HG03025 (cell line): ENCODE measurements around the gene FXYD3.

Source experiments
- ATAC-seq: cut with Tn5 transposase; IDR thresholded peaks from one replicate; pipeline ENCODE4 v1.9.1; 2021; ENCODE audit warnings: mild to moderate bottlenecking, moderate library complexity; ENCODE audit not compliant: unreplicated experiment, low FRiP score

The FXYD3 gene

DNA sequence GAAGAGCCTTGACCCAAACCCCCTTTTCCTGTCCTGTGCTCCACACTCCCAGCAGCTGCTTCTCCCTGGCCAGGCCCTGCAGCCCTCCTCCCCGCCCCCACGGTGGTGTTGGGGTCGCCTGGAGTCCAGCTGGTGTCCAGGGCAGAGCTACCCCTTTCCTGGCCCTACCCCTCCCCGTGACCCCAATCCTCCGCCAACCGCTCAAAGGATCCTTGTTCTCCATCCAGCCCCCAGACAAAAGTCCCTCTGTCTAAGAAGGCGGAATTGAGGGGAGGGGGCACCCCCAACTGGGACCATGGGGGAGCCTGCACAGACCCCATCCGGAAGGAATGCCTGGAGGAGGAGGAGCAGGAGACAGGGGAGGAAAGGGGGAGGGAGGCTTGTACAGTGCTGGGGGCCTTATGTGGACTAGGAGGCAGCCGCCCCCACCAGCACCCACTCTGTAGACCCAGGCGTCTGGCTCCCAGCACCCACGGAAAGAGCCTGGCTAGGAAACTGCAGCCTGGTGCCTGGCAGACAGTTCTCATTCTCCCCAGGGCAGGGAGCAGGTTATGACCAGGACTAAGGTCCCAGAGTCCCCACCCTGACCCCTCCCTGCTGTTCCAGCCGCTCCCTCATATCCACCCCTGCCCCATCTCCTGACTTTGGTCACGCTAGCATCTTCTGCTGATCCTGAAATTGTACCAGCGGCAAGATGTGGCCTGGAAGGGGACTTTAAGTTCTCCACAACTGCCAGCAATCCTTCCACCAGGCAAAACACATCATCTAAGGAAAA is at the start of gene FXYD3:
Gene FXYD3, plus strand, starts transcription at position 647 of the 775 bp plus-strand sequence. CDS start 3,554 bp downstream, outside the sequence.
- ATAC-seq = no peak

- ATAC-seq = no peak
These were observed 49.5 kb upstream of the FXYD3 start for GRCh38 chr19:35066121-35066520.

GRCh38 chr19:35066691-35067563 is 48.7 kb upstream of the FXYD3 start:
- ATAC-seq = no peak

DNA sequence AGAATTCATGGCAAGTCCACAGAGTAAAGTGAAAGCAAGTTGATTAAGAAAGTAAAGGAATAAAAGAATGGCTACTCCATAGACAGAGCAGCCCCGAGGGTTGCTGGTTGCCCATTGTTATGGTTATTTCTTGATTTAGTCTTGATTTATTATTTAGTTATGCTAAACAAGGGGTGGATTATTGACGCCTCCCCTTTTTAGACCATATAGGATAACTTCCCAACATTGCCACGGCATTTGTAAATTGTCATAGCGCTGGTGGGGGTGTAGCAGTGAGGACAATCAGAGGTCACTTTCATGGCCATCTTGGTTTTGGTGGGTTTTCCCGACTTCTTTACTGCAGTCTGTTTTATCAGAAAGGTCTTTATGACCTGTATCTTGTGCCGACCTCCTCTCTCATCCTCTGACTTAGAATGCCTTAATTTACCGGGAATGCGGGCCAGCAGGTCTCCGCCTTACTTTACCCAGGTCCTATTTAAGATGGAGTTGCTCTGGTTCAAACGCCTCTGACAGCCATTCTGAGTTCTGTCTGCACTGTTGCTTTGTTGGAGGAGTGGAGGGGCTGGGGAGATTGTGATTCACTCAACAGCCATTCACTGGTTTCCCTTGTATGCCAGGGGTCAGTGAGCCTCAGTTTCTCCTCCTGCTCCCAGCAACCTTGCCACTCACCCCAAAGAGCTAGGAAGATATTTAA is 46.5 kb upstream of the FXYD3 start:
- ATAC-seq = no peak

- ATAC-seq = no peak
These were observed 45.9 kb upstream of the FXYD3 start for GRCh38 chr19:35069696-35070095.

DNA sequence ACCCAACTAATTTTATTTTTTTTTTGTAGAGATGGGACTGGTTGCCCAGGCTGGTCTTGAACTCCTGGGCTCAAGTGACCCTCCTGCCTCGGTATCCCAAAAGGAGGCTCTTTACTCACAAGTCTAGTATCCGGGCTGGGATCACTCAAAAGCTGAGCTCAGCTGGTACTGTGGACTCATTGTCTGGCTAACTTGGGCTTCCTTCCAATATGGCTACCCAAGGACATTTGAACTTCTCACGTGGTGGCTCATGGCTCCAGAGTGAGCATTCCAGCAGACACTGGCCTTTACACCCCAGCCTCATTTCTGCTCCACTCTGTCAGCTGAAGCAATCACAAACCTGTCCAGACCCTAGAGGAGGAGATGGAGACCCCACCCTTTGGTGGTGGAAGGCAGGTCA is 45.2 kb upstream of the FXYD3 start:
- ATAC-seq = no peak

DNA sequence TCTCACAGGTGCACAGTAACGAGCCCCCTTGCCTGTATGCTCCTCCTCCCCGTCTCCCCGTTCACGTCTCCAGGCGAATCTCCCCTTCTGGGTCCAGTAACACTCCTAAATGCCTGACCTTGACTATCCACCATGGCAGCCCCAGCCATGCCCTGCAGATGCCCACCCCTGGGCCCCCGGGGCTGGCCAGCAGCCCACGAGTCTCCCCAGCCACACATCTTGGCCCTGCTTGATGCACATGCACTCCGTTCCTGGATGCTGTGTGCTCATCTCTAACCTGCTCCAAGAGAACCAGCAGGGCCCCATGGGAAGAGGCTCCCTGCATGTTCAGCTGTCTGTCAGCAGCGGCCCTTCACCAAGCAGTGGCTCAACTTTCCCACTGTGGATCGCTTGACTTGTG is 42.1 kb upstream of the FXYD3 start:
- ATAC-seq = no peak

GRCh38 chr19:35073941-35074340 is 41.7 kb upstream of the FXYD3 start:
- no peak for ATAC-seq

- ATAC-seq = no peak
These were observed 41.0 kb upstream of the FXYD3 start for GRCh38 chr19:35074426-35075201.

DNA sequence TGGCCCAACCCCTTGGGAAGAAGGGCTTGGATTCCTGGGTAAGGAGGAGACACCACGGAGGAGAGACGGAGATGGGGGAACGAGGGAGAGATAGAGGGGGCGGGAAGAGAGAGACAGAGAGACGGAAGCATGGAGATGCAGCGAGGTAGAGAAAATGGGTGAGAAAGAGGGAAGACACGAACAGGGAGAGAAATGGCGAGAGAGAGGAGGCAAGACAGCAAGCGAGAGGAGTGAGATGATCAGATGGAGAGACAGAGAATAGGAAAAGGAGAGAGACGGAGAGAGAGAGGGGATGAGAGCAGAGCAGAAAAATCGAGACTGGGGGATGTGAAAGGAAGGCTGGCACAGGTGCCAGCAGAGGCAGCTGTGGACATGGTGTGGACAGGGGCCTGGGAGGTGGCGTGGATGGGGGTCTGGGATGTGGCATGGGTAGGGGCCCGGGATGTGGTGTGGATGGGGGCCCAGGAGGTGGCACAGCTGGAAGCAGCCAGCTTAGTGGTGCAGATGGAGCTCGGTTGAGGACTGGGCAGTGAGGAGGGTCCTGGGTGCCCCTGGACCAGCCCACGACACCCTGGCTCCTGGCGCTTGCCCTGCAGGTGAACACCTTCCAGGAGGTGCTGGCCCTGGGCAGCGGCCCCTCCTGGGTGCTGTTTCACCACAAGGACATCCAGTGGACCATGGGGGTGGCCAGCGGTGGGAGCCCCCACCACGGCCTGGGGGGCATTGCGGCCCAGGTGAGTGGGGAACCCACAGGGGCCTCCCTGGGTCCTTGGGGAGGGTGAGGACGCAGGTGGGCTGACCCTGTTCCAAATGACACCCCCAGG is 40.2 kb upstream of the FXYD3 start:
- no peak for ATAC-seq

GRCh38 chr19:35076026-35076370 is 39.6 kb upstream of the FXYD3 start:
- ATAC-seq = no peak

- no peak for ATAC-seq
These were observed 39.0 kb upstream of the FXYD3 start for GRCh38 chr19:35076657-35077056.

DNA sequence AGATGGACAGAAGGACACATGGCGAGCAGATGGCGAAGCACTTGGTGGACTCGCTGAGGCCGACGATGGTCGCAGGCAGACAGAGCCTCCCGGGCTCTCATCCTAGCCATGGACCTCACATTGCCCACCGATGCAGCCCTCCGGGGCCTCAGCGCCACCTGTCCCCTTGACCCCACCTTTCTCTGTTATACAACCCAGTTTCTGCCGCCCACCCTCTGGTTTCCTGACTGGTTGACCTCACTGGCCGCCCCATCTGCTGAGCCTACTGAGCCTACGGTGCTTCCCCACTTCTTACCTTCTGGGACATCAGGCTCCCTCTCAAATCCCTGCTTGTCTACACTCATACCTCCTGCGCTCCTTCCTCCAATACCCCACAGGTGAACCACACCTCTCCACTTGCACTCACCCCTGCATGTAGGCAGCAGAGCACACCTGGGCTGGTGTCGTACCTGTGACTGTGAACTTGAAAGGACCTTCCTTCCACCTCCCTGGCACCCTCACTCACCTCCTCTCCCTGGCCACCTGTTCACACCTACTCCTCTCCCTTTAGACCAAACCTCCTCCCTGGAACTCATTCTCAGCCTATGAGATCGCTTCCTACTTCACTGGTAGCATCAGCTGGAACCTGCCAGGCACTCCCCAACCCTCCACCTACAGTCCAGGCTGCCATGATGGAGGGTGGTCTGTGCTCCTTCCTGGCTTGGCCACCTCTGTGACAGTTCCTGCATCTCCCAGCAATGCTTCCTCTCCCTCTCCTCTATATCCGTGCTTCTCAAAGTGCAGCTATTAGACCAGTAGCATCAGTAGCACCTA is 38.0 kb upstream of the FXYD3 start:
- ATAC-seq = no peak

DNA sequence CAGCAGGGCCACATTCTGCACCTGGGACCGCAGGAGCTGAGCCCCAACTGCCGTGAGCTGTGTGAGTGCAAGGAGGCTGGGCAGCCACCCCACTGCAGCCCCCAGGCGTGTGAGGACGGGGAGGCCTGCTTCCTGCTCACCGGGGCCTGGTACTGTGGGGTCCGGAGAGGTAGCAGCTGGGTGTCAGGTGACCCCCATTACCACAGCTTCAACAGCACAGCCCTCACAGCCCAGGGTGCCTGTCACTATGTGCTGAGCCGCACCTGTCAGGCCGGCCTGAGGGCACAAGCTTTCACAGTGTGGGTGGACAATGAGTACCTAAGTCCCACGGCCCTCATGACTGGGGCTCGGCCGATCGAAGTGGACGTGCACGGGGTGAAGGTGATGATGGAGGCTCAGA is 35.8 kb upstream of the FXYD3 start:
- no peak for ATAC-seq

- no peak for ATAC-seq
These were observed 34.9 kb upstream of the FXYD3 start for GRCh38 chr19:35080613-35081170.

DNA sequence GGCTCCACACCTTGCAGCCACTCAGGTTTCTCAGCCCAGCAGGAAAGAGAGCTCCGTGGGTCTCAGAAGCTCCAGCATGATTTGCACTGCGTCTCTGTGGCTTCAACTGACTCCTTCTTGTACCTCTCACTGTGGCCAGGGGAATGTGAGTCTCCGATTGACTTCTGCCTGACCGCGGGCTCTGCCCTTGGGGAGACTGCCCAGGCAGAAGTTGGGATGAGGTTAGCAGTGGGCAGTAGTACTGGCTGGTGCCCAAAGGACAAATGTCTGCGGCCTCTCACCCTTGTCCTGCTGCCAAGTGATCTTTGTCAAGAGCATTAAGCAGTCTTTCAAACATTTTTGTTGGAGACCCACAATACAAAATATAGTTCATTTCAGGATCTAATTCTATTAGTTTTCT is 34.4 kb upstream of the FXYD3 start:
- ATAC-seq = no peak

- no peak for ATAC-seq
These were observed 31.7 kb upstream of the FXYD3 start for GRCh38 chr19:35083691-35084508.

GRCh38 chr19:35084509-35084762 is 31.2 kb upstream of the FXYD3 start:
- ATAC-seq = no peak
